ENCODE measurements around the gene TNIP1. TPM values are rescaled to one million over a fixed set of nuclear protein-coding genes. Genes with fewer than 3 reads are reported as not detected.

TNIP1 gene
- total and polyA plus RNA-seq, 2 experiments from 2014 or later = 57.0 to 64.6 TPM

DNA sequence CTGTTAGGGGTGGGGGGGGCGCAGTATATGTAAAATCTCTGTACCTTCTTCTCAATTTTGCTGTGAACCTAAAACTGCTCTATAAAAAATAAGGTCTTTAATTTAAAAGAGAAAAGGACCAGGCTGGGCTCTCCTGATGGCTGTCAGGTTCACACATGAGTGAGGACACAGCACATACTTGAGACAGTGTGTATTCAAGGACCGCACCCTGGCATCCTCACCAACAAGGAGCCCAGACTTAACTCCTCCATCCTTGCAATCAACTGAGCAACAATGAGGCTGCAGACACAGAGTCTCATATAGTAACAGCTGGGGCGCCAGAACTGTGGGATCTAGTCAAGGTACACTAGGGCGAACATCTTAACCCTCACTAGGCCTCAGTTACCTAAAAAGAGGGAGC lies 9.8 kb downstream of the TNIP1 start:
- WGBS (ENCODE audit: low lambda C conversion rate, missing lambda C conversion rate) = 99% methylated on average over 4 of the region's 4 CpGs
- Histone ChIP-seq H2AFZ (no peak overlapping the region), H3K36me3 (replicated peaks; ENCODE audit: insufficient read depth, low read depth) (no peaks in the 10 kb centered on the region), H3K27me3 (no peaks in the 10 kb centered on the region), H3K9me3 (ENCODE audit: low read depth) (no peaks in the 10 kb centered on the region), H3K27ac (no peak overlapping the region), H3K4me1 (ENCODE audit: insufficient read depth) (peaks cover 8% of the 10 kb centered on the region), H3K79me2 (peaks cover 100% of the 10 kb centered on the region), H3K9me2 (replicated peaks; ENCODE audit: insufficient read depth) (no peaks in the 10 kb centered on the region), H4K20me1 (ENCODE audit: insufficient read depth, poor library complexity, severe bottlenecking) (peaks cover 54% of the 10 kb centered on the region), H3K4me3 (no peak overlapping the region), H3K4me2 (no peak overlapping the region)
- TF ChIP-seq, protein P1, sequence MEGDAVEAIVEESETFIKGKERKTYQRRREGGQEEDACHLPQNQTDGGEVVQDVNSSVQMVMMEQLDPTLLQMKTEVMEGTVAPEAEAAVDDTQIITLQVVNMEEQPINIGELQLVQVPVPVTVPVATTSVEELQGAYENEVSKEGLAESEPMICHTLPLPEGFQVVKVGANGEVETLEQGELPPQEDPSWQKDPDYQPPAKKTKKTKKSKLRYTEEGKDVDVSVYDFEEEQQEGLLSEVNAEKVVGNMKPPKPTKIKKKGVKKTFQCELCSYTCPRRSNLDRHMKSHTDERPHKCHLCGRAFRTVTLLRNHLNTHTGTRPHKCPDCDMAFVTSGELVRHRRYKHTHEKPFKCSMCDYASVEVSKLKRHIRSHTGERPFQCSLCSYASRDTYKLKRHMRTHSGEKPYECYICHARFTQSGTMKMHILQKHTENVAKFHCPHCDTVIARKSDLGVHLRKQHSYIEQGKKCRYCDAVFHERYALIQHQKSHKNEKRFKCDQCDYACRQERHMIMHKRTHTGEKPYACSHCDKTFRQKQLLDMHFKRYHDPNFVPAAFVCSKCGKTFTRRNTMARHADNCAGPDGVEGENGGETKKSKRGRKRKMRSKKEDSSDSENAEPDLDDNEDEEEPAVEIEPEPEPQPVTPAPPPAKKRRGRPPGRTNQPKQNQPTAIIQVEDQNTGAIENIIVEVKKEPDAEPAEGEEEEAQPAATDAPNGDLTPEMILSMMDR (IDR thresholded peaks at IDR 0.05; ENCODE audit: poor library complexity) = no peak
- no peak for TF ChIP-seq EZH2 (IDR thresholded peaks at IDR 0.05; ENCODE audit: borderline replicate concordance)
- no peak for TF ChIP-seq EZH2phosphoT487 (IDR thresholded peaks at IDR 0.05; ENCODE audit: low read depth, severe bottlenecking, unreplicated experiment)
- no peak for DNase-seq (ENCODE audit: low spot score)

DNA sequence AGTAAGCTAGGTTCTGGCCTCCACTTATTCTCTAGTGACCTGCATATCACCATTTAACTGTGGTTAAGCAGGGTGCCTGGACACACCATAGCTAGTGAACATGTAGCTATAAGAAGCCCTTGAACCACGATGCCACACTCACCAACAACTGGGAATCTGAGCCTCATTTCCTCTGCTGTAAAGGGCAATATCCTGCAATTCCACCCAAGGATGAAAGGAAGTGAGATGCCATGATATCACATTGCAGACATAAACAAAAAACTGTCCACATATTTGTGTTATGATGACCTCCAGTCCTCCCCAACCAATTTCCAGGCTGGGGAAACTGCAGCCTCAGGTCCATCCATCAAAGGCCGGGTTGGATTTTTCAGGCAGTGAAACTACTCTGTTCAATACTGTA lies 10.4 kb downstream of the TNIP1 start:
- peaks cover 2% of the 10 kb centered on the region for H3K4me1 ChIP-seq (ENCODE audit: insufficient read depth)
- WGBS (ENCODE audit: low lambda C conversion rate, missing lambda C conversion rate) = 73% methylated on average over 2 of the region's 2 CpGs
- no peak overlapping the region for H3K27ac ChIP-seq

DNA sequence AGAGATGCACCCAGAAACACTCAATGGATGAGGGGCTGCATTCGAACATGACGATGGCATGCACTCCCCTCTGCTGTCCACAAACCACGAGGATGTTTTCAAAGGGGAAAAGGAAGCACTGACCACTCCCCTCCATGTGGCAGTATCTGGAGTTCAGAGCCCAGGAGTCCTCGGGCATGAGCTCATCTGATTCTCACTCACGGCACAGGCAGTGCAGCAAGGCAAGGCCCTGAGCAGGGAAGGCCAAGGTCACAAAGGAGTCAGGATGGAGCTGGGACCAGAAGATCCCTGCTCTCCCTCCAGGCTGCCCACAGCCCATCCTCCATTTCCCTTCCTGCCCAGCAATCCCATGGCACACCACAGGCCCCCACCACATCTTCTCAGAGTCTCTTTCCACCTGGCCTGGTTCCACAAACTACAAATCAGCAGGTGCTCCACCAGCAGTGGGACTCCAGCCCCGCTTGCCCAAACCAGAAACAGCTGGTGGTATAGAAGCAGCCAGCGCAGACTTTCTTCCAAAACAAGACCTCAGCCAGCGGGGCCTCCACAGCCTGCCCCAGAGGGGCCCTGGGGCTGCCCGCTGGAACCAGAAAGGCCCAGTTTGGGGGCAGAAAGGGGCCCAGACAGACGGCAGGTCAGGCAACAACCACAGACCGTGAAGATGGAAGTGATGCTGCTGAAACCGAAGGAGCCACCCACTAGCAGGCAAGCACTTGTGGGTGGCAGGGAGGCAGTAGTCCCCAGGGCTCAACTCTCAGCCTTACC lies 12.2 kb downstream of the TNIP1 start:
- 82% methylated on average over 12 of the region's 12 CpGs for WGBS (ENCODE audit: low lambda C conversion rate, missing lambda C conversion rate)
- Histone ChIP-seq H3K79me2 (peaks cover 98% of the 10 kb centered on the region), H3K4me1 (ENCODE audit: insufficient read depth) (peaks cover 6% of the 10 kb centered on the region)

More for the DNA sequence above, 10.4 kb downstream of the TNIP1 start:
- TF ChIP-seq, protein P1 (IDR thresholded peaks at IDR 0.05; ENCODE audit: poor library complexity) = no peak
- TF ChIP-seq EZH2phosphoT487 (IDR thresholded peaks at IDR 0.05; ENCODE audit: low read depth, severe bottlenecking, unreplicated experiment) = no peak
- TF ChIP-seq EZH2 (IDR thresholded peaks at IDR 0.05; ENCODE audit: borderline replicate concordance) = no peak
- Histone ChIP-seq H3K9me3 (ENCODE audit: low read depth) (no peaks in the 10 kb centered on the region), H4K20me1 (ENCODE audit: insufficient read depth, poor library complexity, severe bottlenecking) (peaks cover 56% of the 10 kb centered on the region), H2AFZ (no peak overlapping the region), H3K79me2 (peaks cover 100% of the 10 kb centered on the region), H3K9me2 (replicated peaks; ENCODE audit: insufficient read depth) (no peaks in the 10 kb centered on the region), H3K36me3 (replicated peaks; ENCODE audit: insufficient read depth, low read depth) (no peaks in the 10 kb centered on the region), H3K27me3 (no peaks in the 10 kb centered on the region), H3K4me2 (no peak overlapping the region), H3K4me3 (no peak overlapping the region)
- DNase-seq (ENCODE audit: low spot score) = no peak

More for the DNA sequence above, 12.2 kb downstream of the TNIP1 start:
- Histone ChIP-seq H3K9me3 (ENCODE audit: low read depth) (no peaks in the 10 kb centered on the region), H3K4me2 (no peak overlapping the region), H3K27me3 (no peaks in the 10 kb centered on the region), H2AFZ (no peak overlapping the region), H3K36me3 (replicated peaks; ENCODE audit: insufficient read depth, low read depth) (no peaks in the 10 kb centered on the region), H3K4me3 (no peak overlapping the region), H4K20me1 (ENCODE audit: insufficient read depth, poor library complexity, severe bottlenecking) (peaks cover 56% of the 10 kb centered on the region), H3K9me2 (replicated peaks; ENCODE audit: insufficient read depth) (no peaks in the 10 kb centered on the region), H3K27ac (no peak overlapping the region)
- no peak for DNase-seq (ENCODE audit: low spot score)
- TF ChIP-seq EZH2 (IDR thresholded peaks at IDR 0.05; ENCODE audit: borderline replicate concordance) (no peak), EZH2phosphoT487 (IDR thresholded peaks at IDR 0.05; ENCODE audit: low read depth, severe bottlenecking, unreplicated experiment) (no peak)
- TF ChIP-seq, protein P1 (IDR thresholded peaks at IDR 0.05; ENCODE audit: poor library complexity) = no peak
